Measurements from ENCODE around the gene P2RY14. TPM values are rescaled to one million over a fixed set of nuclear protein-coding genes. Genes with fewer than 3 reads are reported as not detected.
"Not testable (repeated sequence)": the region's sequence is repeated elsewhere in the genome, so short reads cannot be mapped to it uniquely, and the experiment has no call there.

Gene P2RY14
- total and polyA plus RNA-seq, 2 donors (not counting 3 experiments of a cell fraction or from before 2014, with no cell fraction given), result not detected

GRCh38 chr3:151171145-151171757 lies 107.1 kb downstream of the P2RY14 start:
- Histone ChIP-seq H4K20me1 (replicated peaks; ENCODE audit: control insufficient read depth, extremely low read depth, insufficient read depth, low read length) (no peaks in the 10 kb centered on the region), H2AFZ (ENCODE audit: low read depth, low read length) (no peak overlapping the region), H3K27me3 (ENCODE audit: control insufficient read depth in 2 of 2, insufficient read depth in 2 of 2, low read length in 2 of 2) (no peaks in the 10 kb centered on the region), H3K4me1 (ENCODE audit: control insufficient read depth, extremely low read depth, insufficient read depth, low read length) (no peaks in the 10 kb centered on the region), H3K79me2 (ENCODE audit: control insufficient read depth, insufficient read depth, low read length) (no peaks in the 10 kb centered on the region), H3K36me3 (ENCODE audit: control insufficient read depth in 2 of 2, extremely low read depth in 1 of 2, insufficient read depth in 2 of 2, low read length in 2 of 2) (no peaks in the 10 kb centered on the region), H3K4me2 (ENCODE audit: insufficient read depth, low read length) (no peak overlapping the region), H3K9ac (replicated peaks; ENCODE audit: extremely low read depth, insufficient read depth, low read length) (no peak overlapping the region), H3K27ac (ENCODE audit: insufficient read depth, low read depth, low read length) (no peak overlapping the region), H3K4me3 (replicated peaks in 1 of 3; ENCODE audit: insufficient read depth in 1 of 3, low read depth in 1 of 3, low read length in 3 of 3) (no peak overlapping the region), H3K9me3 (replicated peaks; ENCODE audit: control insufficient read depth, insufficient read depth, low read length) (no peaks in the 10 kb centered on the region), H3K9me1 (replicated peaks; ENCODE audit: control insufficient read depth, extremely low read depth, insufficient read depth, low read length) (no peaks in the 10 kb centered on the region)
- CTCF ChIA-PET, result no interaction called here
- POLR2A ChIA-PET, result no interaction called here
- FAIRE-seq (no peak), DNase-seq (ENCODE audit: low read depth, low spot score) (no peak)
- no TSS peak for BruUV-seq (replicated peaks)
- TF ChIP-seq POLR2AphosphoS5 (IDR thresholded peaks at IDR 0.05; ENCODE audit: insufficient read depth, low read depth, low read length) (no peak), FOS (IDR thresholded peaks at IDR 0.05; ENCODE audit: borderline replicate concordance, insufficient read depth, low read length) (no peak), MAX (IDR thresholded peaks at IDR 0.05; ENCODE audit: insufficient read depth, insufficient read length) (no peak), GATA2 (IDR thresholded peaks at IDR 0.05; ENCODE audit: insufficient read depth, insufficient read length, low read depth, low read length) (no peak), EZH2 (IDR thresholded peaks at IDR 0.05; ENCODE audit: borderline replicate concordance, low read depth, low read length, severe bottlenecking) (no peak), JUN (IDR thresholded peaks at IDR 0.05; ENCODE audit: borderline replicate concordance, insufficient read depth, insufficient read length, low read depth) (no peak), POLR2A (IDR thresholded peaks at IDR 0.05; ENCODE audit: low read depth, low read length) (no peak), MYC (IDR thresholded peaks at IDR 0.05; ENCODE audit: low read depth, low read length) (no peak)
- TF ChIP-seq, protein P1, sequence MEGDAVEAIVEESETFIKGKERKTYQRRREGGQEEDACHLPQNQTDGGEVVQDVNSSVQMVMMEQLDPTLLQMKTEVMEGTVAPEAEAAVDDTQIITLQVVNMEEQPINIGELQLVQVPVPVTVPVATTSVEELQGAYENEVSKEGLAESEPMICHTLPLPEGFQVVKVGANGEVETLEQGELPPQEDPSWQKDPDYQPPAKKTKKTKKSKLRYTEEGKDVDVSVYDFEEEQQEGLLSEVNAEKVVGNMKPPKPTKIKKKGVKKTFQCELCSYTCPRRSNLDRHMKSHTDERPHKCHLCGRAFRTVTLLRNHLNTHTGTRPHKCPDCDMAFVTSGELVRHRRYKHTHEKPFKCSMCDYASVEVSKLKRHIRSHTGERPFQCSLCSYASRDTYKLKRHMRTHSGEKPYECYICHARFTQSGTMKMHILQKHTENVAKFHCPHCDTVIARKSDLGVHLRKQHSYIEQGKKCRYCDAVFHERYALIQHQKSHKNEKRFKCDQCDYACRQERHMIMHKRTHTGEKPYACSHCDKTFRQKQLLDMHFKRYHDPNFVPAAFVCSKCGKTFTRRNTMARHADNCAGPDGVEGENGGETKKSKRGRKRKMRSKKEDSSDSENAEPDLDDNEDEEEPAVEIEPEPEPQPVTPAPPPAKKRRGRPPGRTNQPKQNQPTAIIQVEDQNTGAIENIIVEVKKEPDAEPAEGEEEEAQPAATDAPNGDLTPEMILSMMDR (IDR thresholded peaks at IDR 0.05; ENCODE audit: extremely low read depth in 1 of 2, insufficient read depth in 1 of 2, low read depth in 1 of 2, low read length in 2 of 2), result no peak
- intact Hi-C loops (cut with micrococcal nuclease), result no loop called here
- dilution Hi-C loops (cut with MboI; ENCODE audit: extremely low pct_ligation_motif_present, low sequenced_read_pairs), result no loop called here

DNA sequence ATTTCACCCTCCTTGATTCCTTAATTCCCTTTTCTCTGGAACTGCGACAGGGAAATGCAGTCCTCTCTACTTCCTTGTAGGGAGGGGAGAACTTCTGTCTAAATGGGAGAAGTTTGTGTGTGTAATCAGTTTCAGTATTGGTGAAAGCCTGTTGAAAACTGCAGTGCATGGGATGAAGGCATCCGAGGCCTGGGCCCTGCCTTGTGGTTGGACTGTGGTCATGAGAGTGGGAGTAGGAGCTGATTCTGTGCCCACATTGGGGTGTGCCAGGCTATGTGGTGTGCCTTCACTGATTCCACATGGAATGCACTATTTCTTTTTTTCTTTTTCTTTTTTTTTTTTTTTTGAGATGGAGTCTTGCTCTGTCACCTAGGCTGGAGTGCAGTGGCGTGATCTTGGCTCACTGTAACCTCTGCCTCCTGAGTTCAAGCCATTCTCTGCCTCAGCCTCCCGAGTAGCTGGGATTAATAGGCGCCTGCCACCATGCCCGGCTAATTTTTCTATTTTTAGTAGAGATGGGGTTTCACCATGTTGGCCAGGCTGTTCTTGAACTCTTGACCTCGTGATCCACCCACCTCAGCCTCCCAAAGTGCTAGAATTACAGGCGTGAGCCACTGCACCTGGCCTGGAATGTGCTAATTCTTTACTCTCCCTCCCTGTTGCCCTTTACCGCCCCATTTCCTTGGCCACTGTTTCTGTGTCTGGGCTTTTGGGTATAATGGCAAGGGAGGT lies 108.2 kb downstream of the P2RY14 start:
- H3K9me1 ChIP-seq (replicated peaks; ENCODE audit: control insufficient read depth, extremely low read depth, insufficient read depth, low read length); H3K4me2 ChIP-seq (ENCODE audit: insufficient read depth, low read length); H3K4me1 ChIP-seq (ENCODE audit: control insufficient read depth, extremely low read depth, insufficient read depth, low read length); H2AFZ ChIP-seq (ENCODE audit: low read depth, low read length); H4K20me1 ChIP-seq (replicated peaks; ENCODE audit: control insufficient read depth, extremely low read depth, insufficient read depth, low read length); BruUV-seq (replicated peaks); H3K36me3 ChIP-seq (ENCODE audit: control insufficient read depth in 2 of 2, extremely low read depth in 1 of 2, insufficient read depth in 2 of 2, low read length in 2 of 2); POLR2A ChIA-PET; dilution Hi-C loops (cut with MboI; ENCODE audit: extremely low pct_ligation_motif_present, low sequenced_read_pairs); H3K79me2 ChIP-seq (ENCODE audit: control insufficient read depth, insufficient read depth, low read length); H3K4me3 ChIP-seq (replicated peaks in 1 of 3; ENCODE audit: insufficient read depth in 1 of 3, low read depth in 1 of 3, low read length in 3 of 3); H3K9me3 ChIP-seq (replicated peaks; ENCODE audit: control insufficient read depth, insufficient read depth, low read length); FAIRE-seq; H3K9ac ChIP-seq (replicated peaks; ENCODE audit: extremely low read depth, insufficient read depth, low read length); DNase-seq (ENCODE audit: low read depth, low spot score); H3K27me3 ChIP-seq (ENCODE audit: control insufficient read depth in 2 of 2, insufficient read depth in 2 of 2, low read length in 2 of 2); H3K27ac ChIP-seq (ENCODE audit: insufficient read depth, low read depth, low read length): not testable (repeated sequence)
- intact Hi-C loops (cut with micrococcal nuclease), result loop anchor here (5.0 kb wide), 2 partner anchors 157 to 672 kb away; partner anchors contain the start of gene P2RY13
- CTCF ChIA-PET, result interaction anchor here (2.3 to 3.6 kb wide), 2 partner anchors 112 to 158 kb away, joined by 8 to 98 read pairs; partner anchors contain the start of gene P2RY14

Measured in endothelial cell of umbilical vein (primary cell).